ENCODE data around the gene DLX2.

DLX2 gene

DNA sequence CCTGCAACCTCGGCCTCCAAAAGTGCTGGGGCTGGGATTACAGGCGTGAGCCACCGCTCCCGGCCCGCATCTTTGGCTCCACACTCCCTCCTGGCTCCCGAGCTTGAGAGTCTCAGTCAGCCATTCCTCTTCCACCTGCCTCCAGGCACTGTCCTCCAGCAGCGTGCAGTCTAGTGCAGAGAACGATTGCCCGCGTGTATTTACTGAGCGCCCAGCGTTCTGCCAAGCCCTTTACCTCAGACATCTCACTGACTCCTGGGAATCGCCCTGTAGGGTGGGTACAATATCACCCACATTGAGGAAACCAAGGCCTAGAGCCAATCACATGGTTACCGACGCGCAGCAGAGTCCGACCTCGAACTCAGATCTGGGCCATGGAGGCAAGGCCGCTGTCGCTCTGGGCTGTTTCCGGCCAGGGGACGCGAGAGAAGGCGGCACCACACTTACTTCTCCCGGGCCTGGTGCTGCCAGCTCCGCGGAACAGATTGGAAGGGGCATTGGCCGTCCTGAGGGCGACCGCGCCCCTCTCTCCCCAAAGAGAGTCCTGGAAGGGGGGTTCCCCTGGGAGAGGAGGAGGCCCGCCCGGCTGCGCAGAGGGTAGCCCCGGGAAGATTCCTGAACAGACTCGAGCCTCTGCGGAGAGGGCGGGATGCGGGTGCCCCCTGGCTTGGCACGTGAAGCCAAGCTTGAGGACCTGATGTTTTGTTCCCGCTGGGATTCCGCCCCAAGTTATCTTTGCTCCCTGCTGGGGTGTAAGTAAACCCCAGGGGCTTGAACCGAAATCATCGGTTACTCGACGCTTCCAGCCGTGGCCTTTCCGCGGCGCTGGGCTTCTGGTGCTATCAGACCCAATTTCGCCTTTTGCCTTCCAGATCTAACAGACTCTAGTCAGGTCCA lies 5.2 kb upstream of the DLX2 start:
- no peak for ATAC-seq

DNA sequence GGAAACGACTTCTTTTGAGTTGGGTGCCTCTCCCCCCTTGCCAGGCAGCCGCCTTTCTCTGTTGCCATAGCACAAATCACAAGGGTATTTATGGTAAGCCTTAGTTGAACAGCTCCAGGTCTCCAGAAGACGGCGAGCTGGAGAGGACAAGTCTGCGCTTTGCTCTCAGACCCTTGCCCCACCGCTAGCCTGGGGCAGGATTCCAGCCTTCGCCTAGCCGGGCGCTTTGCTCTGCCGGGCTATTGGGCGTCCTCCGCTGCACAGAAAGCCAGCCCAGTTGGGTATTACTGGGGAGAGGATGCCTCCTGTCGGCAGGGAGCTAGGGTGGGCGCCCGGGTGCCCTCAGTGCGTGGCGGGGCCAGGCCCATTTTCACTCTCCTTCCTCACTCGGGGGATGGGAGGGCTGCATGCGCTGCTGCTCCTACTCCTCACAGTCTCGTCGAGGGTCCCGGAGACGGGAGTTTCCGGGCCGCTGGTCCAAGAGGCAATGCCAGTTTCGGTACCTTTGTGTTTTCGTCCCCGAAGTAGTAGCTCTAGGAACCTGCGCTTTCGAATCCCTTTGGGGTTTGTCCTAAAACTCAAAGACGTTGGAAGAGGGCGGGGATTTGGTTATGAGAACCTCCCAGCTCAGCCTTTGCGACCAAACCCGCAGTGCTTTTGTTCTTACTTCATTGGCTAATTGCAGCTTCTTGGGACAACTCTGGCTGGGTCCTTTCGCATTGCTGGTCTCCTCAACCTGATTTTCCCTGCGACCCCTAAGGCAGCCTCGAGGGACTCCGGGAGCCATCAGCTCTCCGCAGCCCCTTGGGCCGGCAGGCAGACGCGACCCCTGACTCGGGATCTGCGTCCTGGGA lies 3.6 kb upstream of the DLX2 start:
- peak in 1 of 2 donors; percentile 25 for ATAC-seq

DNA sequence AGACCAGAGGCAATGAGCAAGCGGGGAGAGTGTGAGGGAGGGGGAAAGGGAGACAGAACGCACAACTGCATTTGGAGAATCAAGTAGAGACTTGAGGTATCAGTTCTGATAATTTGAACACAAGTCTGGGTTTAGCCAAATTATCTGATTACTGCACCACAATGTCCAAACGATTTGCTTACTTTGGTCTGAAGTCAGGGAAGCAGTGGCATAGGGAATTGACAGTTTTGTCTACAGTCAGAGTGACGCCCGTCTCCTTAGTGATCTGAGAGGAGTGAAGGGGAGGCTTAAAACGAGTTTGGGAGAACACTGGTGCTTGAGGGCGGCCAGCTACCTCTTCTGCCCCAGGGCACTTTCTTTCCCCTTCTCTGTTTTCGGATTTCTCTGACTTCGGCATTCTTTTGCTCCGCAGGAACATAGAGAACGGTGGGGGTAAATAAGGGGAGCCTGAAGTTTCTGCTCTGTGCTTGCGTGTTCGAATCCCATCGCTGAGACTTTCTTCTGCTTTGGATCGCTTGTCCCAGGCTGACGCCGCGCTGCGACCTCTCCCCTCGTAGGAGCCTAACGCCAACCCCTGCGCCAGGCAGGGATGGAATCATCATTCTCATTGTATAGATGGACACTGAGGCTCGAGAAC lies 2.9 kb upstream of the DLX2 start:
- ATAC-seq, result no peak

DNA sequence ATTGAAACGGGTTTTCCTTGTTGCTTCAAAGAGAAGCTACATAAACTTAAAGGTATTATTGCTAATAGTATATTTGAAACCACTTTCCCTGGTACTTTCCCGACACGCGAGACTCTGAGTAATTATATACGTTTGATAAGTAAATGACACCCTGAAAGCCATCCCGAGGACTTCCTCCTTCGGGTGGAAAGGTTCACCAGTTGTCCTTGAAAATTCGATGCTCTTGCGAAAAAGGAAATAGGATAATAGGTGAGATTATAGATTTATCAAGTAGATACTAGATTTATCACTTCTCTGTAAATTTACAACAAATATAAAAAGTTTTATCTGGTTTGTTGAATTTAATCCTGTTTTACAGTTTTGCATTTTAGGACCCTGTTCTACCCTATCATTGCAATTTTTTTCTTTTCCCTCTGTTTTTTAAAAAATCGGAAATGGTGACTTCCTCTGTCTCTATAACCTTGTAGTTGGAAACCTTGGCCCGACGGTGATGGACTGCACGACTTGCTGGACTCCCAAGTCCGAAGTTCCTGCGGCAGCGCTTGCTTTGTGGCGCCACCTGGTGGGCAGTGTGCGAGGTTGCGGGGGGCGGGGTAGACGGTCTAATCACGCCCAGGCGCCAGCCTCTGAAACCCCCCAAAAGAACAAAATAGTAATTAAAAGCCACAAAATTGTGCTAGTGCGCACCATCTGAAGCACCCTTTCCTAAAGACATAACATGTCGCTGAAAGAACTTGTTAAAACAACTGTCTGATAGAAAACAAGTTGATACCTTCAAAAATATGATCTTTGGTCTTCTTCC lies 972 bp upstream of the DLX2 start:
- ATAC-seq, result peak; percentile 18 to 26

DNA sequence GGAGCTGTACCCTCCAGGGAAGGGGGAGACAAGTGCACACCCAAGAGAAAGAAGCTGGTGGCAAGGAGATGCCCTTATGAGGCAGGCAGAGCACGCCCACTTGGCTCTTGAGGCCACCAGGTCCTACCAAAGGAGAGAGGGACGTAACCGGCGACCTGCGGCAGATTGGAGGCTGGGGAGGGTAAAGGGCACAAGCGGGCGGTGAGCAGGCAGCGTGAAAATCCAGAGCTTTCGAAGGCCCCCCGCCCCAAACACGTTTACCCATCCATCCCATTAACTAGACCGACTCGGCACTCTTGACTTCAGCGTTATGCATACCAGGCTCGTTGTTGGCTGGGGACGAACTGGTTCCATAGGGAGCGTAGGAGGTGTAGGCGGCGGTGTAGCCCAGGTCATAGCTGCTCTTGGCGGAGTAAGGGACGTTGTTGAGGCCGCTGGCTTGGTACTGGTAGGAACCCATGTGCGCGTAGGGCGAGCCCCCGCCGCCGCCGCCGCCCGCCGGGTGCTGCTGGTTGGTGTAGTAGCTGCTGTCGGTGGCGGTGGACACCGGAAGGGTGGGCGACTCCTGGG lies 794 bp downstream of the DLX2 start:
- peak in 1 of 2 donors; percentile 10 for ATAC-seq

DNA sequence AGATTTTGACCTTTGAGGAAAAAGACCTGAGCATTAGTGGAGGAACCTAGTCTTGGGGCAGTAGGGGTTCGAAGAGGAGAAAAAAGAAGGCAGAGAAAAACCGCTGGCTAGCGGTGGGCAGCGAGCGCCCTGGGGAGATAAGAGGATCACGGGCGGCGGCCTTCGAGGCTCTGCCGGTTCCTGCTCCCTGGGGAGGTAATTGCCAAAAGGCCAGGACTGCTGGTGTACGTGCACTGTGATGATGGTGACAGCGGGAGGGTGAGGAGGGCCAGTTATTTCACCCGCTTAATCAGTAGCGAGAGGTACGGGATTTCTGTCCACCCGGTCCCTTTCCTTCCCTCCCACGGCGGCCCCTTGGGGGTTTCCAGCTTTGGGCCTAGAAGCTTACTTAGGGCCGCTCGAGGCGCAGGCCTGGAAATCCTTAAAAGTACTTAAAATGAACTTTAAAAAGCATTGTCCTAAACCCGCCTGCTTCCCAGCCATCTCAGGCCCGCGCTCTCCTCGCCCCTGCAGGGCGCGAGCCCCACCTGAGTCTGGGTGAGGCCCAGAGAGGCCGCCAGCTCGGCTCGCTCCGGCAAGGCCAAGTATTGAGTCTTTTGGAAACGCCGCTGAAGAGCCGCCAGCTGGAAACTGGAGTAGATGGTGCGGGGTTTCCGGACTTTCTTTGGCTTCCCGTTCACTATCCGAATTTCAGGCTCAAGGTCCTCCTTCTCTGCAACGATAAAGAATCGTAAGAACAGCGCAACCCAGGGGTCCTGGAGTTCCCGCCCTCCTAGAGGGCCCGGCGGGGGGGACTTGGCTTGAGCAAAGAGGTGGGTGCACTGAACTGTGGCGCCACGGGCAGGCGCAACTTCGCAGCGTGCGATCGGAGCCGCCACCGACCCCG lies 1.5 kb downstream of the DLX2 start:
- ATAC-seq, result no peak

DNA sequence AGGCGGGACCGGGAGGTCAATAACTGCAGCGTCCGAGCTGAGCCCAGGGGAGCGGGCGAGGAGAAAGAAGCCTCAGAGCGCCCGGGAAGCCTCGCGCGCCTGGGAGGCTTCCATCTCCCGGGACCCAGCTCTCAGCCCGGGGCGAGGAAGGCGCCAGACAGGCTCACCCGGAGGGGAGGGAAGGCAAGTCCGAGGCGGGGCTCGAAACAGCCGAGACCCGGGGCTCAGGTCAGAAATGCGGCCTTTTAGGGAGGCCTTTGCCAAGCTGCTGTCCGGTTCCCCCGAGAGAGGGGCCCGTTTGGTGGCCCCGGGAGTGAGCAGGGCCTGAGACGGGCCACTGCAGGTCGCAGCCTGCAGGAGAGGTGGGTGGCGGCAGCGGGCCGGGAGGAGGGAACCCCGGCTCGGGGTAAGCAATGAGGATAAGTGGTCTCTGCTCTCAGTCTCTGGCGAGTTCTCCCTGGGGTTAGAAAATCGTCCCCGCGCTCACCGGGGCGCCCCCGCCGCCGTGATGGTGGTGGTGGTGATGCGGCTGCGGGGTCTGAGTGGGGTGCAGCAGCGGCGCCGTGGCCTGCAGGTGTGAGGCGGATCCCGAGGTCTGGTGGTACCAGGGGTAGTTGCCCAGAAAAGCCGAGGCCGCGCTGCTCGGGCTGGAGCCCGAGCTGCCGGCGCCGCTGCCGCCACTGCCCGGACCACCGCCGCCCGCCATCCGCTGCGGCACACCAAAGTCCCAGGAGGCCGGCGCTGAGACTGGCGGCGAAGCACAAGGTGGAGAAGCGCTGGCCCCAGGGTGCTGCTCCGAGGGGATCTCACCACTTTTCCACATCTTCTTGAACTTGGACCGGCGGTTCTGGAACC lies 2.4 kb downstream of the DLX2 start:
- ATAC-seq, result no peak

DNA sequence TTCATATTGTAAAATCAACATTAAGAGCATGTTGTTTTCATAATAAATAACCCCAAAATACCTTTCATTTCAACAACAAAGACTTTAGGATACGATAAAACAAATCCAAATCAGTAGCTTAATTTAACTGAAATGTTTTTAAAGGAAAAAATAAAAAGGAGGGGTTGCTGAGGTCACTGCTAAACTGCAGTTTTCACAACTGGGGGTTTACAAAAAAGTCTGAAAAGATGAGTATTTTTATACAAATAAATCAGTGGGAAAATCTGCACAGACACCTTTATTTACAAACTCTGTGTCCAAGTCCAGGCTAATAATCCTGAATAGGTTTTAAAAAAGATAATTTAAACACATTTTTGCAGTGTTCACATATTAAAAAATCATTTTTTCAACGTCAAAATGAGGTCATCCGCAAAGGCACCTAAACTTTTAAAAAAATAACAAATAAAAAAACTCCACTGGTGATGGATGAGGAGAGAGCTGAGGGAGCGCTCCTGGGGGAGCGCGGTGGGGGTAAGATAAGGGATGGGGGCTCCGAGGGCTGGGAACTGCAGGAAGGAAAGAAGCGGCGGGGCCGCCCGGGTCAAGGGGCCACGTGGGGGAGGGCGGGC lies 3.1 kb downstream of the DLX2 start:
- no peak for ATAC-seq

DNA sequence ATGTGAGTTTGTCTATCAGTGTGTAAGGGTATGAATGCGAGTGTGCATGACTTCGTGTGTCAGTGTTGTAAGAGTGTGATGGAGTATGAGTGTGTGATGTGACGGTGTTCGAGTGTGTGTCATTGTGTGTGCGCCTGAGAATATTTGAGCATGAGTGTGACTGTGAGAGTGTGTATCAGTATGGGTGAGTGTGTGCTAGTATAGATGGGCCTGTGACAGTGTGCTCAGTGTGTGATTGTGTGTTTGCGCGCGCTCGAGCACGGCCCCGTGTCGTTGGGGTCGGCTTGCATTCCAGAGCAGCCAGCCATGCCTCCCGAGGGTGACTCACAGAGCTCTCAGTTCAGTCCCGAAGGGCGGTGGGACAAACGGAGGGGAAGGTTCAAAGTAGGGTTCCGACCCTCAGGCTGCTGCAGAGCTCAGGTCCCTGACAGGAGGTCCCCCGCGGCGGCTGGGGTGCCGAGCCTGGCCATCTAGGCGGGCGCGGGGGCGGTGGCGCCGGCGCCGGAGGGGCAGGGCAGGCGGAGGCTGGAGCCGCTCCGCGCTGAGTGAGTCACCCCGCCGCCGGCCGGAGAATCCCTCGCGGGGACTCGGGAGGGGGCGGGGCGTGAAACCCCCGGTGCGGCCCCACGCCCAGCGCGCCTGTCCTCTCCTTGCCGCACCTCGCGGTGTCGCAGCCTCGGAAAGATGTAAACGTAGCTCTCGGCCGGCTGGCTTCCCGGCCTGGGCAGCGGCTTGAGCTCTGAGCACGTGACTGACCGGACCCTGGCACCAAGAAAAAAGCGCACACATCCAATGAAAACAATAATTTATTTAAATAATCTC lies 3.8 kb downstream of the DLX2 start:
- peak in 1 of 2 donors; percentile 4 for ATAC-seq

DNA sequence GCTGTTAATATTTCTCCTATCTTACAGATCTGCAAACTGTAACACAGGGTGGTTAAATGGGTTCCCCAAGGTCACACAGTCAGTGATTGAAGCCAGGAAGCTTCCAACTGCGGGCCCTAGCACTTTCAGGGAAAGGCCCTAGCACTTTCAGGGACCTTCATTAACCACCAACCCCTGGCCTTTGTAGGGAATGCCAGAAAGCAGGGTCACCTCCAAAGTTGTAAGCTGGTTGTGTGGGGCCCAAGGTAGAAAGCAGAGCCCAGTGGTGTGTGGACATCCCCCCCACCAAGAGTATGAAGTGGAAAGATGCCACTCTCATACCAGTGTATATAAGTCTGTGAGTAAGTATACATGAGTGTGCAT lies 4.4 kb downstream of the DLX2 start:
- no peak for ATAC-seq

DNA sequence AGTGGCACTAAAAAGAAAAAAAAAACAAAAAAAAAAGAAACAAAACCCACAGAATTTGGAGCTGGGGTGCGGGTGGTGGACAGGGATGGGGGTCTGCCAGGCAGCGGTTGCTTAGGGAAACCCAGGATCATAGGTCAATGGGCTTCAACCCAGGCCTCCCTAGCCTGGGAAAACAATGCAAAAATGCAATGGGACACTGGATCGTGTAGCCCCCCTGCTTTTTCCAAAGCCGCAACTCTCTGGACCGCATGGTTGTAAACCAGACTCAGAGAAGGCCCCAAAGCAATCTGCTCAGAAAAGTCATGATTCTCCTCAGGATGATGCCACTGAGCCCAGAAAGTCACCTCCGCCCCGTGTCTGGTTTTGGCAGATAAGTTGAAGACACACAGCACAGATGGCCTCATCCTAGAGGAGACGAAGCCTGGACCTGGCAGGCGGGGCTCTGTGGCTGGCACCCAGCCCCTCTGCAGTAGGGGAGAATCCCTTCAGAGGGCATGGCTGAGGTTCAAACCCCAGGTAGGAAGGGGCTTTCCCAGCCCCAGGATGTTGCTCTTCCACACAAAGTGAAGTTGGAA lies 5.1 kb downstream of the DLX2 start:
- ATAC-seq, result no peak

DNA sequence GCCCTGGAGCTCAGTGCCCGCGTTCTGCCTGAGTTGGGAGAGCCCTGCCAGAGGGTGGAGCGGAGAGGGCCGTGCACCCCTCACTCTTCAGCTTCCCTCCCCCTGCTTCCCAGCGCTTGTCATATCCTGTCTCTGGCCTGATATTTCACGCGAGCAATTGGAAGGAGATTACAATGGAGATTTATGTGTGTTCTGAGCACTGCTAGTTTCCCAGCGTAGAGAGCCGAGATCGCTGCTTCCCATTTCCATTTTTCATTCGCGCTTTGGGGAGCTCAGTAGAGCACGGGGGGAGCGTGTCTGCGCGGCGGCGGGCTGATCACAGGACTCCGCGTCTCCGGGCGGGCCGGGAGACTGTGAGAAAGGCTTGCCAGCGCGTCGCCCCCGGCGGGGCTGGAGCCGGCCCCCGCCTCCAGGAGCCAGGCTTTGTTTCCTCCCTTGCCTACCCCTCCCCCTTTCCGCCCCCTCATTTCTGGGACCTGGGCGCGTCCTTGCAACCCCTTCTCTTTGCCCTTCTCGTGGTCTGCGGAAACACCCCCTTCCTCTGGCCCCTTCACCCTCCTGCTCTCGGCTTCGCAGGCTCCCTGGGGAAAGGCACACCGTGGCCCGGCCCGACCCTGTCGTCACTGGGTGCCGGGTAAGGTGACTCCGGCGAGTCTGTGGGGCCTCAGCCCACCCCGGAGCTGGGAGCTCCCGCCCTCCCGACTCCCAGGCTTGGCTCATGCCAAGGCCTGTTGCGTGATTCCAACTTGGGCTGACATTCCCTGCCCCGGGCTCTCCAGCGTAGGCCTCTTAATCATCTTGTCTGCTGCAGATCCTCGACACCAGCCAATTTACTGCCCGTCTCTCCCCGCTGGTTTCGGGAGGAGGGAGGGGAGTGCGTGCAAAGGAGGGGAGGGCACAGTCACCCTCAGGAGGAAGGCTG lies 5.8 kb downstream of the DLX2 start:
- ATAC-seq, result no peak

DNA sequence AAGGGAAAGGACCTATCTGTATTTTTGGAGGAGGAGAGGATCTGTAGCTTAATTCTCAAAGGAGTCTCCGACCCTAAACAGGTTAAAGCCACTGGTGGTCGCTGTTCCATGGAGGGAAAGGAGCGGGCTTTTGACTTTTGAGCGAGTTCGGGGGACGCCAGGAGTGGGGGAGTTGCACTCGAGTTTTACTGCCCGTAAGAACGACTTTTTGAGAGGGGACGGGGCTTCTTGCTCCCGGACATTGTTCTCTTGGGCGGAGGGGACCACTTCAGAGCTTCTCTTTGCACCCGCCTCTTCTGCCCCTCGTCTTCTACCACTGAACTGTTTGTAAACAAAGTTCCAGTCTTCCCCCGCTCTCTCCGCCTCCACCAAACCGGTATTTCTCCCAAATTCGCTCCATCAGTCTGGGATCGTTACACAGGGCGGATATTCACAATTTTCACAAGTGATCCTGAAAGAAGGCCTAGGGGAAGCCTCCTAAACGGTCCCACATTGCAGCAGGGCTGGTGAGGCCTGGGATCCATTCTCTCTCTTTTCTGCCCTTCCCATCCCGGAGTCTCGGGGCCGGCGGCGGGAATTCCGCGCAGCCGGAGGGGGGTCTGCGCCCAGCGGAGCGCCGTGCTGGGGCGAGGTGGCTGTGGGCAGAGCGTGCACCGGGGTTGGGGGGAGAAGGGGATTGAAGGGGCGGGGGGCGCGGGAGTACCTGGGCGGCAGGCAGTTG lies 6.6 kb downstream of the DLX2 start:
- no peak for ATAC-seq

DNA sequence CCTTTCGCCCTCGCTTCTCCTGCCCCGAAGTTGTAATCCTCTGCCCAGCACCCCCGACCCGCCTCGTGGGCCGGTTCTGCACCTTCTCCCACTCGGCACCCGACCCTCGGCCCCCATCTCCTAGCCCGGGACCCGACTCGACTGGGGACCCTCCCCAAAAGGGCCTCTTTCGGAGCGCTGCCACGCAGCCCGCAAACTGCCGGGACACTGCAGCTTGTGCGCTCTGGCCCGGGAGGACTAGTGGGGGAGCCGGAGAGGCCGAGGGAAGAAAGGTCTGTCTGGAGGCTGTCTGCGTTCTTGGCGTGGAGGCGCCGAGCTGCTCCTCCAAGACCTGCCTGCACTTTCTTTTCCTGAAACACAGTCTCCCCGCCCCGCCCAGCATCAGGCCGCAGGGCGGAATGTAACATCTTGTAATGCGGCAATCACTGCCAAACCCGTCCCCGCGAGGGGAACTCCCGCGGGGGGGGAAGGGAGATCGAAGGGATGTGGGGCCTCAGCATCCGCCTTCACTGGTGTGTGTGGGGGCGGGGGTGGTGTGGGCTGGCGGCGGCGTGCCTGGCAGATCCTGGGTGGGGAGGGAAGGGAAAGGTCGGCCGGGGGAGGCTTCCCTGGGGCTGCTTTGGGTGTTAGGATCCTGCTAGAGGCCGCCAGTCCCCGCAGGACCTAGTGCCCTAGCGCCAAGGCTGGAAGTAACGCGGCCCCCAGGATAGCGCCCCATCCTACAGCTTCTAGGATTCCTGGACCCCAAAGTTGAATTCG lies 7.4 kb downstream of the DLX2 start:
- ATAC-seq, result peak; percentile 57 to 66

DNA sequence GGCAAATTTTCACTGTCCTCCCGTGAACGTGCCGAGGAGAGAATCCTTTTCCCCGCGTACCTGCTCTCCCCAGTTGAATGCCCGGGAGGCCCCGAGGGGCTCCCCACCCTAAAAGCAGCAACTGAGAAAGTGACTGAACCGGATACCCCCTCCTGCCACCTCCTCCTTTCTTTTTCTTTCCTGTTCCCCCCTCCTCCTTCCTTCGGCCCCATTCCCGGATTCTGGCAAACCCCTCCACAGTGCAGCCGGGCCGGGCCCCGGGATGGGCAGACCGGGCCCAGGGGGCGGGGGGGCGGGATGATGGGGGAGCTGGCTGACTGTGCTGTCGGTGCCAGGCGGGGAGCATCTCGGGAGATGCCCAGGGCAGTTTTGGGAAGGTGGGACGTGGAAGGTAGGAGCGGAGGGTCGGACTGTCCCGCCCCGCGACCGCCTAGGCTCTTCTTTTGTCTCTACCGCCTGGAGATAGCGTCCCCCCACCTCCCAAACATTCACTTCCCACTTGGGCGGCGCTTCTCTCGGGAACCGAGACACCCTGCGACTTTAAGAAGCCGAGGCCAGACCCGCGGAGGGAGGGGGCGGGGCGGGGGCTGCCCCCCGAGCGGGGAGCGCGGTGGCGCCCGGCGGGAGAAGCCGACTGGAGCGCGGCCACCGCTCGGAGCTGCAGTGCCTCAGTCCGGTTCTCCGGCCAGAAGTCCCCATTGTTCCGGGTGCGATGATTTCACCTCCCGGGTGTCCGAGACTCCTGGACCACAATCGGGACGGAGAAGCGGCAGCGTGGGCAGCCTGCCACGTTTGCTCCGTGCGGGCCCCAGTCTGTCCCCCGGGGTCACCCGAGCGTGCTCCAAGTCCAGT lies 8.2 kb downstream of the DLX2 start:
- no peak for ATAC-seq

All from activated CD4-positive, CD25-positive, alpha-beta regulatory T cell treated with anti-CD3 and anti-CD28 coated beads, Interleukin-2, amount 50 U/mL, for 24 hours (primary cell).